ENCODE results near the gene PLEKHB2. TPM values are rescaled to one million over a fixed set of nuclear protein-coding genes. Genes with fewer than 3 reads are reported as not detected.

Gene PLEKHB2
- total RNA-seq, 1 experiment from 2014 or later = 55.9 TPM

- H3K79me1 ChIP-seq (ENCODE audit: insufficient read depth, low read depth, low read length, poor library complexity, severe bottlenecking) = peaks cover 3% of the 10 kb centered on the region
- Mint-ChIP-seq H3K9me3 (no peaks in the 10 kb centered on the region; a peak in 1 of 5 replicates), H3K4me3 (no peak overlapping the region), H3K27me3 (ENCODE audit: low read depth) (no peaks in the 10 kb centered on the region; the same call in 1 of the 2 replicates), H3K36me3 (ENCODE audit: insufficient read depth in 1 of 3, low read depth in 3 of 3) (peaks cover 37 to 55% (median 54%) of the 10 kb centered on the region in 3 experiments), H3K4me1 (peaks cover 5 to 6% of the 10 kb centered on the region in 2 experiments; a peak in 3 of 4 replicates), H3K27ac (no peak overlapping the region)
- no peak overlapping the region for H2BK12ac ChIP-seq (ENCODE audit: insufficient read length, low read depth, low read length)
- WGBS (ENCODE audit: extremely low coverage, insufficient read length, low lambda C conversion rate) = no CpG with 5 or more reads among the region's 3 CpGs
- H3K9me3 ChIP-seq (ENCODE audit: control insufficient read depth, low read depth, low read length) = no peaks in the 10 kb centered on the region
- no peak overlapping the region for H2BK120ac ChIP-seq (ENCODE audit: low read depth, low read length, poor library complexity, severe bottlenecking)
- H3K56ac ChIP-seq (ENCODE audit: insufficient read length, low read depth, low read length) = no peak overlapping the region
- no peak overlapping the region for H2AK5ac ChIP-seq (ENCODE audit: insufficient read length, low read length)
- no peak overlapping the region for H4K5ac ChIP-seq (ENCODE audit: insufficient read length, low read depth, low read length)
- no peak overlapping the region for H3K23ac ChIP-seq (ENCODE audit: insufficient read length, low read depth, low read length)
- H3K23me2 ChIP-seq (ENCODE audit: insufficient read length, low read depth, low read length, poor library complexity, severe bottlenecking) = no peaks in the 10 kb centered on the region
- peaks cover 9% of the 10 kb centered on the region; the same call in 1 of the 2 replicates for H3K79me2 ChIP-seq (ENCODE audit: insufficient read depth, low read length)
- no peak overlapping the region for H3T11ph ChIP-seq (ENCODE audit: low read length)
- no peak overlapping the region for H3K4me2 ChIP-seq (ENCODE audit: insufficient read depth, insufficient read length, low read length)
- no peak overlapping the region for H3K4ac ChIP-seq (ENCODE audit: low read depth, low read length)
- TF ChIP-seq CTCF (conservative IDR thresholded peaks at IDR 0.05) = no peak
- no peak overlapping the region for H4K8ac ChIP-seq (replicated peaks; ENCODE audit: insufficient read length, low read depth, low read length)
- no peaks in the 10 kb centered on the region for H4K20me1 ChIP-seq (ENCODE audit: control insufficient read depth, insufficient read depth, insufficient read length)
- no peak overlapping the region for H3K18ac ChIP-seq (ENCODE audit: insufficient read length, low read depth, low read length)
- H2BK15ac ChIP-seq (ENCODE audit: low read depth, low read length) = no peak overlapping the region
- H3K4me1 ChIP-seq (ENCODE audit: insufficient read depth, low read length) = no peaks in the 10 kb centered on the region
- H3K27ac ChIP-seq (ENCODE audit: insufficient read length, low read depth, low read length) = no peak overlapping the region
- H3K9ac ChIP-seq (ENCODE audit: extremely low read depth, insufficient read length, low read length) = no peak overlapping the region
- H3K27me3 ChIP-seq (ENCODE audit: insufficient read depth, low read length) = no peaks in the 10 kb centered on the region
- no peak overlapping the region for H3K14ac ChIP-seq (ENCODE audit: insufficient read depth, low read length)
- no peak overlapping the region for H2BK5ac ChIP-seq (ENCODE audit: insufficient read length, low read length)
- H2BK20ac ChIP-seq (ENCODE audit: low read depth, low read length, poor library complexity, severe bottlenecking) = no peak overlapping the region
- no peak overlapping the region for H2AFZ ChIP-seq (ENCODE audit: low read length)
- no peak overlapping the region for H4K91ac ChIP-seq (ENCODE audit: insufficient read length, low read depth, low read length)
- no peak for DNase-seq
Measured at GRCh38 chr2:131123192-131123591, 18.1 kb downstream of the PLEKHB2 start.
